Right lobe of liver (tissue), 6 donors: Measurements from ENCODE around the gene SPAAR. TPM values are rescaled to one million over a fixed set of nuclear protein-coding genes. Genes with fewer than 3 reads are reported as not detected.

Experiments
- ATAC-seq, 4 donors: fragments of 200-7000 bp; cut with Tn5 transposase; one replicate each; pipeline ENCODE4 v1.9.1; 2020; ENCODE audit warnings: mild to moderate bottlenecking in 4 of 4, moderate library complexity in 4 of 4
- DNase-seq, 3 donors: peaks; one replicate each; pipeline ENCODE4 v3.0.0-alpha.2; 2020
- H3K27ac ChIP-seq, 3 donors: fragments of 200-600 bp; one replicate each; pipeline ENCODE4 v1.8.0; 2022
- H3K27me3 ChIP-seq, 2 donors: fragments of 200-600 bp; one replicate each; pipeline ENCODE4 v1.8.0; 2022
- H3K36me3 ChIP-seq, 4 donors: fragments of 200-600 bp; sonication (generic) in 1 of 4; one replicate each; pipeline versions ENCODE4 v1.5.1 to v1.8.0; 2017 to 2022; ENCODE audit warnings: control low read depth in 1 of 4
- H3K4me1 ChIP-seq, 4 donors: fragments of 200-600 bp; sonication (generic) in 1 of 4; one replicate each; pipeline versions ENCODE4 v1.5.1 to v1.8.0; 2017 to 2022; ENCODE audit warnings: control low read depth in 1 of 4
- H3K4me3 ChIP-seq, 3 donors: fragments of 200-600 bp; one replicate each; pipeline ENCODE4 v1.8.0; 2022
- H3K9me3 ChIP-seq, 4 donors: fragments of 200-600 bp; sonication (generic) in 1 of 4; one replicate each; pipeline versions ENCODE4 v1.5.1 to v1.8.0; 2017 to 2022; ENCODE audit warnings: control low read depth in 1 of 4
- CTCF ChIP-seq, 4 donors: fragments of 200-600 bp in 3 of 4; fragments of 450-650 bp in 1 of 4; IDR thresholded peaks; one replicate each; pipeline versions ENCODE4 v1.5.1 to v1.8.0; 2016 to 2022; ENCODE audit warnings: antibody characterized with exemption in 4 of 4, mild to moderate bottlenecking in 2 of 4
- POLR2A ChIP-seq: fragments of 450-650 bp; IDR thresholded peaks from one replicate; pipeline ENCODE4 v1.6.1; 2017; ENCODE audit warnings: antibody characterized with exemption, mild to moderate bottlenecking
- WGBS: methylation state at CpG from one replicate; pipeline ENCODE4 v1.1.6; 2018; ENCODE audit warnings: low coverage, low lambda C conversion rate; ENCODE audit not compliant: insufficient coverage; ENCODE audit errors: missing lambda C conversion rate; 5-methylcytosine and 5-hydroxymethylcytosine counted together
- intact Hi-C, 2 donors: fragments of 100-400 bp; cut with DNase I; formaldehyde crosslinking; loops; one replicate each; pipeline versions ENCODE4 v1.11.2 to v1.14.1; 2022
- total RNA-seq, 6 experiments: library from RNA; depleted of rRNA in 2 of 6; stranded (reverse); fragments of >200 nt in 2 of 6; fragmentation: NEBNext Ultra II Directional in 3 of 6; extraction: Animal tissue kit (Norgen Biotek cat#: 25700) in 3 of 6; gene quantifications; one replicate each; pipeline versions ENCODE4 v1.1.0 to v1.2.4, GENCODE V29; 2016 to 2023
- donor health status: DM: no; HTN: yes; CAD: no.
- donor health status: DM: no; HTN: no; CAD: no.
- donor health status: DM: no; HTN: no; CAD: no.
- donor health status: DM: no; HTN: yes; CAD: no.
- donor health status: DM: no; HTN: yes; CAD: no.

The SPAAR gene
- total RNA-seq, 6 experiments from 2014 or later: 0.37 to 1.4 (median 0.84) TPM

DNA sequence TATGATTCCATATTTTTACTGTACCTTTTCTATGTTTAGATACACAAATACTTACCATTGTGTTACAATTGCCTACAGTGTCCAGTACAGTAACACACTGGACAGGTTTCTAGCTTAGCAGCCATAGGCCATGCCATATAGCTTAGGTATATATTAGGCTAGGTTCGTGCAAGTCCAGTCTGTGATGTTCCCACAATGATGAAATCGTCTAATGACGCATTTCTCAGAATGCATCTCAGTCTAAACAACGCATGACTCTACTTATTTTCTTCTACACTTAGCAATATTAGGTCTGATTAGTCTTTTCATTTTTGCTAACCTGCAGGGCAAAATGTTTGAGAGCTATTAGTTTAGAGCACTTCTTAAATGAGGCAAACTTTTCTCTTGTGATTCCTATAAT is 26.0 kb downstream of the SPAAR start:
- ATAC-seq (no peak), DNase-seq (no peak)
- H3K9me3 ChIP-seq: no peaks in the 10 kb centered on the region
- H3K27ac ChIP-seq: no peak overlapping the region
- H3K4me3 ChIP-seq: no peak overlapping the region
- 90% methylated on average over 4 of the region's 4 CpGs for WGBS
- no peaks in the 10 kb centered on the region for H3K36me3 ChIP-seq
- intact Hi-C loops: no loop called here
- TF ChIP-seq POLR2A: no peak
- no peak for TF ChIP-seq CTCF (IDR thresholded peaks at IDR 0.05)
- no peaks in the 10 kb centered on the region for H3K27me3 ChIP-seq
- no peaks in the 10 kb centered on the region for H3K4me1 ChIP-seq

- Histone ChIP-seq H3K27me3 (no peaks in the 10 kb centered on the region), H3K4me3 (no peak overlapping the region), H3K9me3 (no peaks in the 10 kb centered on the region), H3K27ac (no peak overlapping the region), H3K36me3 (no peaks in the 10 kb centered on the region), H3K4me1 (peaks cover 0 to 4% (median 1%) of the 10 kb centered on the region in 4 donors)
- no peak for TF ChIP-seq POLR2A
- TF ChIP-seq CTCF (IDR thresholded peaks at IDR 0.05): no peak
- no peak for DNase-seq
- ATAC-seq: no peak
- WGBS: 37% methylated on average over 7 of the region's 7 CpGs
- intact Hi-C loops: no loop called here
These were observed 26.6 kb downstream of the SPAAR start for GRCh38 chr9:35935755-35936509.

GRCh38 chr9:35937227-35937626 is 27.9 kb downstream of the SPAAR start:
- TF ChIP-seq CTCF (IDR thresholded peaks at IDR 0.05) (no peak), POLR2A (no peak)
- no peak overlapping the region for H3K4me3 ChIP-seq
- H3K27me3 ChIP-seq: no peaks in the 10 kb centered on the region
- intact Hi-C loops: no loop called here
- no peaks in the 10 kb centered on the region for H3K9me3 ChIP-seq
- ATAC-seq (no peak), DNase-seq (no peak)
- peaks cover 0 to 9% (median 2%) of the 10 kb centered on the region in 4 donors for H3K4me1 ChIP-seq
- no peak overlapping the region for H3K27ac ChIP-seq
- H3K36me3 ChIP-seq: no peaks in the 10 kb centered on the region
- 84% methylated on average over 2 of the region's 2 CpGs for WGBS

- Histone ChIP-seq H3K4me1 (peaks cover 0 to 9% (median 2%) of the 10 kb centered on the region in 4 donors), H3K4me3 (no peak overlapping the region), H3K27me3 (no peaks in the 10 kb centered on the region), H3K27ac (no peak overlapping the region), H3K9me3 (no peaks in the 10 kb centered on the region), H3K36me3 (no peaks in the 10 kb centered on the region)
- intact Hi-C loops: no loop called here
- TF ChIP-seq CTCF (IDR thresholded peaks at IDR 0.05) (no peak), POLR2A (no peak)
- 91% methylated on average over 6 of the region's 10 CpGs for WGBS
- DNase-seq (no peak), ATAC-seq (no peak)
These were observed 29.4 kb downstream of the SPAAR start for GRCh38 chr9:35938474-35939356.
